ENCODE measurements around the gene RAB41. TPM values are rescaled to one million over a fixed set of nuclear protein-coding genes. Genes with fewer than 3 reads are reported as not detected.
"Not testable (repeated sequence)": the region's sequence is repeated elsewhere in the genome, so short reads cannot be mapped to it uniquely, and the experiment has no call there.

RAB41 gene
- total RNA-seq, 2 donors from 2014 or later, result not detected

DNA sequence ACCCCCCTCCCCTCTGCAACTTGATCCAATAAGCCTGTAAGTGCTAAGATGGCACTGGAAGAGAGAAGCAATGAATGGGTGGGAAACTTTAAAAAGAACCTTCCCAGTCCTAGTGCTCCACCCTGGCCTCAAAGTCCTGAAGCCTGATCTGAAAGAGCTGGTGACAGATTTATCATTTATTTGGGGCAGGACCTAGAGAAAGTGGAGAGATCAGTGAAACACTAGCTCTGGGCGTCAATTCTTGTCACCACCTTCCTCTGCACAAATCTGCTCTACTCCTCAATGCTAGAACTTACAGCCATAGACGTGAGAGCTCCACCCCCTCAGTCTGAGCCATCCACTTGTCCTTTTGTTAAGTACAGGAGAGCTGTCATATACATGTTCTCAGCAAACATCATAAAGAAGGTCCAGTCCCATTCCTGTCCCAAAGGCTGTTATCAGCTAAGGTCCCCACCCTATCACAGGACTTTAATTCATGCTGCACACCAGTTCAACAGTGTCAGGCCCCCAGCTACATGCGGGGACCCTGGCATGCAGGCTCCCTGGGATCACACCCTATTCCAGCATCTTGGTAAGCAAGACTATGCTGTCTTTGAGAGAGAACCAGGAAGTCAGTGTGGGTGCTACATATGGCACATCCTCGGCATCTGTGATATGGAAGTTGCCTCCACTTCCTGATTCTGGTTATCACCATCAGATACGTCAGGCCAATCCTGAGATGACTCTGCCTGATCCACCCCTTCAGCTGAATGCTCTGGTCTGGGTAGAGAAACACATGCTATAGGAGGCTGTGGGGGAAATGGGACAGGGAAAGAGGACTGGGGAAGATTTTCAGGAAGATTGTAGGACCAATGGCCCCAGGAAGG, 24.3 kb upstream of the RAB41 start:
- DNase-seq (ENCODE audit: low spot score), result no peak
- Histone ChIP-seq H3K4me3 (no peak overlapping the region), H3K4me1 (no peaks in the 10 kb centered on the region), H3K27ac (no peak overlapping the region), H3K9me3 (no peaks in the 10 kb centered on the region), H3K36me3 (no peaks in the 10 kb centered on the region), H3K27me3 (no peaks in the 10 kb centered on the region)
- TF ChIP-seq, protein P1, sequence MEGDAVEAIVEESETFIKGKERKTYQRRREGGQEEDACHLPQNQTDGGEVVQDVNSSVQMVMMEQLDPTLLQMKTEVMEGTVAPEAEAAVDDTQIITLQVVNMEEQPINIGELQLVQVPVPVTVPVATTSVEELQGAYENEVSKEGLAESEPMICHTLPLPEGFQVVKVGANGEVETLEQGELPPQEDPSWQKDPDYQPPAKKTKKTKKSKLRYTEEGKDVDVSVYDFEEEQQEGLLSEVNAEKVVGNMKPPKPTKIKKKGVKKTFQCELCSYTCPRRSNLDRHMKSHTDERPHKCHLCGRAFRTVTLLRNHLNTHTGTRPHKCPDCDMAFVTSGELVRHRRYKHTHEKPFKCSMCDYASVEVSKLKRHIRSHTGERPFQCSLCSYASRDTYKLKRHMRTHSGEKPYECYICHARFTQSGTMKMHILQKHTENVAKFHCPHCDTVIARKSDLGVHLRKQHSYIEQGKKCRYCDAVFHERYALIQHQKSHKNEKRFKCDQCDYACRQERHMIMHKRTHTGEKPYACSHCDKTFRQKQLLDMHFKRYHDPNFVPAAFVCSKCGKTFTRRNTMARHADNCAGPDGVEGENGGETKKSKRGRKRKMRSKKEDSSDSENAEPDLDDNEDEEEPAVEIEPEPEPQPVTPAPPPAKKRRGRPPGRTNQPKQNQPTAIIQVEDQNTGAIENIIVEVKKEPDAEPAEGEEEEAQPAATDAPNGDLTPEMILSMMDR (IDR thresholded peaks at IDR 0.05), result no peak

DNA sequence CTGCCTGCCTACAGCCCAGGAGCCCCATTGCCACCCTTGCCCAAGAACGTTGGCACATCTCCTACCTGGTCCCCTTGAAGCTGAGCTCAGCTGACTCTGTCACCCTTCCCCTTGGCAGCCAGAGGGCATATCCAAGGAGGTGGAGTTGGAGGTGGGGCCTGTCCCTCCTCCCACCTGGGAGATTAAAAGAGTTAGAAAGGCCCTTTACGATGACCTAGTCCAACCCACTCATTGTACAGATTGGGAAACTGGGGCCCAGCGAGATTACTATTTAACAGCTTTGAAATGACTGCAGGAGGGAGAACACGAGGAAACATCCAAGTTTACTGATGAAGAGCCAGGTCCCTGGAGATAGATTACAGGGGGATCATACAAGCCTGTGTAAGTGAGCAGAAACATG, 21.9 kb upstream of the RAB41 start, which contains the start of gene P2RY4:
Gene P2RY4 (minus strand): TSS at position 101 of the 400 bp plus-strand sequence. CDS start 580 bp downstream, outside the sequence.
- Histone ChIP-seq H3K27ac (no peak within 1 kb of the TSS), H3K9me3 (no peaks in the 10 kb centered on the region), H3K4me3 (no peak within 1 kb of the TSS), H3K27me3 (no peaks in the 10 kb centered on the region), H3K4me1 (no peaks in the 10 kb centered on the region), H3K36me3 (no peaks in the 10 kb centered on the region)
- TF ChIP-seq, protein P1 (IDR thresholded peaks at IDR 0.05), result no peak
- DNase-seq (ENCODE audit: low spot score), result no peak

DNA sequence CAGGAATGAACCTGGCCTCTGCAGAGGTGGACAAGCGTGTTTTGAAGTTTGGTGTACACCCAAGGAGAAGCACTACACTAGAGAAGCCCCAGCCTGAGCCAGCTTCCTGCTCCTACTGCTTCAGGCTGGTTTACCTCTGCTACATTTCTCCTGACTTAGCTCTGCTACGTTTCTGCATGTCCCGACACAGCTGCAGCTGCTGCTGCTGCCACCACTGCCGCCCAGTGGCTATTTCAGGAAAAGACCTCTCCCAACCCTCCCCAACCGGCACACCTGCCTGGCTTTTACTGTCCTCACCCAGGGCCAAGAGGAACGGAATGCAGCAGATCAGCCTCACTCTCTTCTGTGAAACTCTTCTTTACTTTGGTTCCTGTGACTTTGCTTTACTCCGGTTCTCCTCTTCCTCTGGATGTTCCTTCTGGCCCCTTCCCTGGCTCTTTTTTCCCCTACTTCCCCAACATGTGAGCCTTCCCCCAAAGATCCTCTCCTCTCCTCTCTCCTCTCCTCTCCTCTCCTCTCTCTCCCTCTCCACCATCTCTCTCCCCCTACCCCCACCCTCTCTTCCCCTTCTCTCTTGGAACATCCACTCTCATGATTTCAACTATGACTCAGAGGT, 18.9 kb upstream of the RAB41 start:
- Histone ChIP-seq H3K36me3 (no peaks in the 10 kb centered on the region), H3K27ac (no peak overlapping the region), H3K27me3 (no peaks in the 10 kb centered on the region), H3K4me1 (no peaks in the 10 kb centered on the region), H3K9me3 (no peaks in the 10 kb centered on the region), H3K4me3 (no peak overlapping the region)
- no peak for DNase-seq (ENCODE audit: low spot score)
- TF ChIP-seq, protein P1 (IDR thresholded peaks at IDR 0.05), result peak in 1 of 2 donors; percentile 66

DNA sequence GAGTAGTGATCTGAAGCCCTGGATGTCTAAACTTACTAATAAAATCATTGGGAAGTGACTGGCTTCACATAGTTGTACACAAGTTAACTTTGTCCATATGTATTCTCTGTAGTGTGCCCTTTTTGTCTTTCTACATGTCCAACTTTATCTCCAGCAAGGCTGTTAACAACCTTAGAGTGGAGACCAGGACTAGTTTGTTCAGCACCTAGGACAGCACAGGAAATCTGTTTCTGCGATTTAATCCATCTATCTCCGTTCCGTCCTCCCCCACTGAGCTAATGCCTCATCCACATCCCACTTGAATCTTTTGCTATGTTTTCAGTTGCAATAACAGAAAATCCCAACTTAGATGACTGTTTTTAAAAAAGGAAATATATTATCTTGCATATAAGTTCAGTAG, 17.2 kb upstream of the RAB41 start:
- Histone ChIP-seq H3K36me3 (no peaks in the 10 kb centered on the region), H3K27me3 (no peaks in the 10 kb centered on the region), H3K27ac (no peak overlapping the region), H3K4me3 (no peak overlapping the region), H3K9me3 (no peaks in the 10 kb centered on the region), H3K4me1 (no peaks in the 10 kb centered on the region)
- TF ChIP-seq, protein P1 (IDR thresholded peaks at IDR 0.05), result no peak
- DNase-seq (ENCODE audit: low spot score), result no peak

DNA sequence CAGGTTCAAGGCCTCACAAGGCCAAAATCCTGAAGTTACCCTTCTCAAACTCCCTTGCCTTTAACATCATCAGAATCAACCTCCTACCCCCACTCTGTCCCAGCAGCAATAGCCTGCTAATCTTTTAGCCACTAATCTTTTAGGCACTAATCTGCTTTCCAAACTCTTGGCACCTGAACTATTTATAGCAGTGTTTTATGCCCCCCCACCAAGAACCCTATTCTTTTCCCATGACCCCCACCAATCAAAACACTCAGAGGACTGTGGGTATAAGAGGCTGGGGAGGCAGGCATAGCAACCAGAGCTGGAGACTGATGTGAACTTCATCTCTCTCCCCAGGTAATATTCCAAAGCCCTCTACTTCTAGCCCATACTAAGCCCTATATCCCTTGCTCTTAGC, 13.9 kb upstream of the RAB41 start, which contains the start of gene ARR3:
Gene ARR3 (plus strand): TSS at position 301 of the 400 bp plus-strand sequence. CDS start 1,052 bp downstream, outside the sequence.
- TF ChIP-seq, protein P1 (IDR thresholded peaks at IDR 0.05), result no peak

DNA sequence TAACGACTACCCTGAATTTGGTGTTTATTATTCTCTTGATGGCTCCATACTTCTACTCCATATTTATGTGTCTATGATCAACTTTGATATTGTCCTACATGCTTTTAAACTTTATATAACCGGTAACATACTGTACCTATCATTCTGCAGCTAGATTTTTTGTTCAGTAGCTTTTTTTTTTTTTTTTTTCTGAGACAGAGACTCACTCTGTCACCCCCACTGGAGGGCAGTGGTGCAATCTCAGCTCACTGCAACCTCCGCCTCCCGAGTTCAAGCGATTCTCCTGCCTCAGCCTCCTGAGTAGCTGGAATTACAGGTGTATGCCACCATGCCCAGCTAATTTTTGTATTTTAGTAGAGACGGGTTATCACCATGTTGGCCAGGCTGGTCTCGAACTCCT, 7.9 kb upstream of the RAB41 start:
- H3K9me3 ChIP-seq; DNase-seq (ENCODE audit: low spot score); H3K4me1 ChIP-seq; H3K36me3 ChIP-seq; H3K27me3 ChIP-seq; H3K27ac ChIP-seq; H3K4me3 ChIP-seq: not testable (repeated sequence)

More for the DNA sequence above, 13.9 kb upstream of the RAB41 start, which contains the start of gene ARR3:
- H3K27me3 ChIP-seq, result no peaks in the 10 kb centered on the region
- no peaks in the 10 kb centered on the region for H3K9me3 ChIP-seq
- H3K27ac ChIP-seq, result no peak within 1 kb of the TSS
- H3K4me3 ChIP-seq, result no peak within 1 kb of the TSS
- no peaks in the 10 kb centered on the region for H3K36me3 ChIP-seq
- no peak for DNase-seq (ENCODE audit: low spot score)
- no peaks in the 10 kb centered on the region for H3K4me1 ChIP-seq

All from right atrium auricular region (tissue), 2 donors.